Measurements from ENCODE around the gene PLCL2. TPM values are rescaled to one million over a fixed set of nuclear protein-coding genes. Genes with fewer than 3 reads are reported as not detected.
A peak's percentile ranks its signal among the peaks of the same experiment; 100 is the strongest.

Gene PLCL2
- total RNA-seq, 1 donor from 2014 or later = 12.8 TPM

- Mint-ChIP-seq H3K27me3 (ENCODE audit: low read depth) (no peaks in the 10 kb centered on the region), H3K4me3 (ENCODE audit: low read depth) (no peak overlapping the region), H3K27ac (no peak overlapping the region), H3K36me3 (ENCODE audit: low read depth) (peaks cover 16% of the 10 kb centered on the region), H3K4me1 (ENCODE audit: low read depth) (peaks cover 36% of the 10 kb centered on the region), H3K9me3 (peaks cover 26% of the 10 kb centered on the region)
- DNase-seq (ENCODE audit: low spot score) = no peak
- intact Hi-C loops (cut with micrococcal nuclease) = no loop called here
Measured at GRCh38 chr3:17003457-17003856, 118.7 kb downstream of the PLCL2 start.

DNA sequence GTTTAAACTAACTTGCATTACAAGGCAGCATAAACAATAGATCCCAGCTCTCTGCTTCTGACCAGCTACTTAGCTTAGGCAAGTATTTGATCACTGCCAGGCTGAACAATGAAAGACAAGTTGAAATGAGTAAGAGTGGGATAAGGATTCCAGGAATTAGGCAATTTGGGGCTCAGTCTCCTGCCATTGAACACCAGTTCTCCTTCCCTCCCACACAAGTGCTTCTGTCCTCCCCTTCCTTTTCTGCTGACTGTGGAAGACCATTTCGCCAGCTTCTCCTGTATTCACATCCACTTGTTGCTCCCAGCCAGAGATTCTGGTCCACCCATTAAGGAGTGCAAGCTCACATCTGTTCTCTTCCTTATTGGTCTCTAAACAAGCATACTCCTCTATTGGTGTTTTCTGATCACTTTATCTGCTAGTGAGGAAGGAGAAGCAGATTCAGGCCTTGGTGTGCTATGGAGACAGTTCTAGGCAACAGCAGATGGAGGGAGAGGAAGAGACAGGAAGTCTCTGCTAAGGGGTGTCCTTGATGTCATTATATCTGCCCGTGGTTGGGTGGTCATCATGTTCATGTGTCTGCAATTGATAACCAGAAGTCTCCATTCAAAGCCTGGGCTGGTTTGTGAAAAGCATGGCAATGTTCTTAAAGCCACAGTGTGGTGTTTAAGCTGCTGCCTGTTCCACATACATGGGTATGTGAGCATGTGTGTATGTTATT, 121.5 kb downstream of the PLCL2 start:
- Mint-ChIP-seq H3K9me3 (peaks cover 17% of the 10 kb centered on the region), H3K36me3 (ENCODE audit: low read depth) (peaks cover 29% of the 10 kb centered on the region), H3K27me3 (ENCODE audit: low read depth) (no peaks in the 10 kb centered on the region), H3K4me3 (ENCODE audit: low read depth) (no peak overlapping the region), H3K27ac (peak overlapping the region; percentile 11), H3K4me1 (ENCODE audit: low read depth) (peaks cover 28% of the 10 kb centered on the region)
- intact Hi-C loops (cut with micrococcal nuclease) = no loop called here
- no peak for DNase-seq (ENCODE audit: low spot score)

DNA sequence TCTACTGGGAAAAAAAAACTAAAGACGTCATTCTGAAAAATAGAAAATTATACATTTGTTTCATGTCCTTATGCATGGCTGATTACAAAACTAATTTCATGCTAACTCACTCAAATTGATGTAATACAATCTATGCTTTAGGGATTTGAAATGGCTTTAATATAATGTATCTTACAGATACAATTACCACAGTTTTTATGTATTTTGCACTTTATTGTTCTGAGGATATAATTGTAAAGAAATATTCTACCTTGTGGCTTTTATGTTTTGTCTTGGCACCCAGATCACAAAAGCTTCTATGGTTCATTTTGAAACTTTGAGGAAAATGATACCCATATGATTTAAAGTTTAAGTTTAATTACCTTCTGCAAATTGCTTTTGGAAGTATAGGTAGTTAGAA, 122.5 kb downstream of the PLCL2 start:
- H3K36me3 Mint-ChIP-seq (ENCODE audit: low read depth) = peaks cover 28% of the 10 kb centered on the region
- peaks cover 27% of the 10 kb centered on the region for H3K4me1 Mint-ChIP-seq (ENCODE audit: low read depth)
- no peaks in the 10 kb centered on the region for H3K27me3 Mint-ChIP-seq (ENCODE audit: low read depth)
- intact Hi-C loops (cut with micrococcal nuclease) = no loop called here
- H3K9me3 Mint-ChIP-seq = peaks cover 8% of the 10 kb centered on the region
- H3K27ac Mint-ChIP-seq = no peak overlapping the region
- DNase-seq (ENCODE audit: low spot score) = no peak
- H3K4me3 Mint-ChIP-seq (ENCODE audit: low read depth) = no peak overlapping the region

GRCh38 chr3:17009826-17010225, 125.1 kb downstream of the PLCL2 start:
- intact Hi-C loops (cut with micrococcal nuclease) = no loop called here
- Mint-ChIP-seq H3K27me3 (ENCODE audit: low read depth) (no peaks in the 10 kb centered on the region), H3K36me3 (ENCODE audit: low read depth) (peaks cover 31% of the 10 kb centered on the region), H3K4me1 (ENCODE audit: low read depth) (peaks cover 20% of the 10 kb centered on the region), H3K4me3 (ENCODE audit: low read depth) (no peak overlapping the region), H3K9me3 (no peaks in the 10 kb centered on the region), H3K27ac (no peak overlapping the region)
- DNase-seq (ENCODE audit: low spot score) = no peak

DNA sequence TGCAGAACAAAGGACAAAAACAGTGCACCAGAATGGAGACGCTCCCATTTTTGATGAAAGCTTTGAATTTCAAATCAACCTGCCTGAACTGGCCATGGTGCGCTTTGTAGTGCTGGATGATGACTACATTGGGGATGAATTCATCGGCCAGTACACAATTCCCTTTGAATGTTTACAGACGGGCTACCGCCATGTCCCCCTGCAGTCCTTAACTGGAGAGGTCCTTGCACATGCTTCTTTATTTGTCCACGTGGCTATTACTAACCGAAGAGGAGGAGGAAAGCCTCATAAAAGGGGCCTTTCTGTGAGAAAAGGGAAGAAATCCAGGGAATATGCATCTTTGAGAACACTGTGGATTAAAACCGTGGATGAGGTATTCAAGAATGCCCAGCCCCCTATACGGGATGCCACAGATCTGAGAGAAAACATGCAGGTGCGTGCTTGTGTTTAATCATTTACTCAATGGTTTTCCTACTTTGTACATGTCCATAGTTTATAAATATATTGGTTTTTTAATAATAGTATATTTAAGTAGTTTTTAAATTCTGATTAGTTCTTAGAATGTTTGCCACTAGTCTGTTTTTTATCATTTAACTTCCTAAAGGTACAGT, 127.1 kb downstream of the PLCL2 start:
- Mint-ChIP-seq H3K4me1 (ENCODE audit: low read depth) (peaks cover 6% of the 10 kb centered on the region), H3K27ac (no peak overlapping the region), H3K4me3 (ENCODE audit: low read depth) (no peak overlapping the region), H3K27me3 (ENCODE audit: low read depth) (no peaks in the 10 kb centered on the region), H3K9me3 (no peaks in the 10 kb centered on the region), H3K36me3 (ENCODE audit: low read depth) (peaks cover 46% of the 10 kb centered on the region)
- intact Hi-C loops (cut with micrococcal nuclease) = no loop called here
- DNase-seq (ENCODE audit: low spot score) = no peak

GRCh38 chr3:17013050-17013449, 128.3 kb downstream of the PLCL2 start:
- Mint-ChIP-seq H3K4me1 (ENCODE audit: low read depth) (peaks cover 3% of the 10 kb centered on the region), H3K9me3 (no peaks in the 10 kb centered on the region), H3K36me3 (ENCODE audit: low read depth) (peaks cover 52% of the 10 kb centered on the region)

GRCh38 chr3:17013571-17013970, 128.8 kb downstream of the PLCL2 start:
- intact Hi-C loops (cut with micrococcal nuclease) = no loop called here
- Mint-ChIP-seq H3K4me3 (ENCODE audit: low read depth) (no peak overlapping the region), H3K27me3 (ENCODE audit: low read depth) (no peaks in the 10 kb centered on the region), H3K9me3 (no peaks in the 10 kb centered on the region), H3K27ac (no peak overlapping the region), H3K4me1 (ENCODE audit: low read depth) (peaks cover 3% of the 10 kb centered on the region), H3K36me3 (ENCODE audit: low read depth) (peaks cover 52% of the 10 kb centered on the region)
- no peak for DNase-seq (ENCODE audit: low spot score)

More at GRCh38 chr3:17013050-17013449, 128.3 kb downstream of the PLCL2 start:
- DNase-seq (ENCODE audit: low spot score) = no peak
- H3K4me3 Mint-ChIP-seq (ENCODE audit: low read depth) = no peak overlapping the region
- intact Hi-C loops (cut with micrococcal nuclease) = no loop called here
- no peaks in the 10 kb centered on the region for H3K27me3 Mint-ChIP-seq (ENCODE audit: low read depth)
- no peak overlapping the region for H3K27ac Mint-ChIP-seq

DNA sequence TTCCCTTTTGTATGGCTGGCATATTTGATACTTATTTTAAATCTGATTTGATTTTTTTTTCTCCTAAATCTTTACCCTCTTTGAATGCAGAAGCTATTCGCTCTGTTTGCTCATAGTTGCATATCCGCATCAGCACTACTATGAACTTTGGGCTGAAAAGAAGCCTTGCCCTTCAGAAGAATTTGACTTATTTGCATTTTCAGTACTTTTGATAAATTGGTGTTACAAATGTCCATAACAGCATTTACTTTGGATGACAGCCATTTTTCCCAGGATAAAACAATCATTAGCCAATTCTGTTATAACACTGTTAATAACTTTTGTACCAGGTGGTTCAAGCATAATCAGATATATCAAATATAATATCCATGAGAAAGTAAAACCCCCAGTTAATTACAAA, 129.5 kb downstream of the PLCL2 start:
- DNase-seq (ENCODE audit: low spot score) = no peak
- Mint-ChIP-seq H3K36me3 (ENCODE audit: low read depth) (peaks cover 52% of the 10 kb centered on the region), H3K4me1 (ENCODE audit: low read depth) (peaks cover 3% of the 10 kb centered on the region), H3K27me3 (ENCODE audit: low read depth) (no peaks in the 10 kb centered on the region), H3K4me3 (ENCODE audit: low read depth) (no peak overlapping the region), H3K9me3 (no peaks in the 10 kb centered on the region), H3K27ac (no peak overlapping the region)
- intact Hi-C loops (cut with micrococcal nuclease) = no loop called here

GRCh38 chr3:17014709-17015108, 130.0 kb downstream of the PLCL2 start:
- intact Hi-C loops (cut with micrococcal nuclease) = no loop called here
- H3K4me3 Mint-ChIP-seq (ENCODE audit: low read depth) = no peak overlapping the region
- H3K9me3 Mint-ChIP-seq = no peaks in the 10 kb centered on the region
- no peaks in the 10 kb centered on the region for H3K27me3 Mint-ChIP-seq (ENCODE audit: low read depth)
- peaks cover 50% of the 10 kb centered on the region for H3K36me3 Mint-ChIP-seq (ENCODE audit: low read depth)
- peaks cover 3% of the 10 kb centered on the region for H3K4me1 Mint-ChIP-seq (ENCODE audit: low read depth)
- no peak overlapping the region for H3K27ac Mint-ChIP-seq
- no peak for DNase-seq (ENCODE audit: low spot score)

- Mint-ChIP-seq H3K27ac (no peak overlapping the region), H3K36me3 (ENCODE audit: low read depth) (peaks cover 46% of the 10 kb centered on the region), H3K4me1 (ENCODE audit: low read depth) (peaks cover 50% of the 10 kb centered on the region), H3K9me3 (peaks cover 5% of the 10 kb centered on the region), H3K27me3 (ENCODE audit: low read depth) (no peaks in the 10 kb centered on the region), H3K4me3 (ENCODE audit: low read depth) (no peak overlapping the region)
- intact Hi-C loops (cut with micrococcal nuclease) = loop anchor here (2.0 to 10.0 kb wide), 3 partner anchors 131 to 213 kb away; no protein-coding TSS in a partner anchor
- DNase-seq (ENCODE audit: low spot score) = no peak
Measured at GRCh38 chr3:17021614-17022013, 136.9 kb downstream of the PLCL2 start.

DNA sequence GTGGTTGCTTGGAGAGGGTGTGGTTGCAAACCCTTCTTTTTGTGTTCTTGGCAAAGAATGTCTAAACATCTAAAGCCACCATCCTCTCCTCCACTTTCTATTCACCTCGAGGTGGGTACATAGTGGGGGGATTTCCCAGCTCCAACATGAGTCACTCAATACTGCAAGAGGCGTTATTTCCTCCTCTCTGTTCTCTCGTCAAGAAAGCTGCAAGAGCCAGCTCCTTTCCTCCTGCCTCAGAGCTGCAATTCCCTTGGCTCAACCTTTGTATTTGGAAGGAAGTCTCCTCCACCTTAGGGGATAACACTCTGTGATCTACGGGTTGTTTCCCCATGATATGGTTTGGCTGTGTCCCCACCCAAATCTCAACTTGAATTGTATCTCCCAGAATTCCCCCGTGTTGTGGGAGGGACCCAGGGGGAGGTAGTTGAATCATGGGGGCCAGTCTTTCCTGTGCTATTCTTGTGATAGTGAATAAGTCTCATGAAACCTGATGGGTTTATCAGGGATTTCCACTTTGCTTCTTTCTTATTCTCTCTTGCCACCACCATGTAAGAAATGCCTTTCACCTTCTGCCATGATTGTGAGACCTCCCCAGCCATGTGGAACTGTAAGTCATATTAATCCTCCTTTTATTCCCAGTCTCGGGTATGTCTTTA, 138.4 kb downstream of the PLCL2 start:
- H3K9me3 Mint-ChIP-seq = peaks cover 5% of the 10 kb centered on the region
- DNase-seq (ENCODE audit: low spot score) = peak; percentile 24
- H3K36me3 Mint-ChIP-seq (ENCODE audit: low read depth) = peaks cover 38% of the 10 kb centered on the region
- intact Hi-C loops (cut with micrococcal nuclease) = loop anchor here (1.0 to 10.0 kb wide), 4 partner anchors 22 to 212 kb away; no protein-coding TSS in a partner anchor
- no peaks in the 10 kb centered on the region for H3K27me3 Mint-ChIP-seq (ENCODE audit: low read depth)
- peak overlapping the region; percentile 73 for H3K27ac Mint-ChIP-seq
- peak overlapping the region; percentile 56 for H3K4me3 Mint-ChIP-seq (ENCODE audit: low read depth)
- H3K4me1 Mint-ChIP-seq (ENCODE audit: low read depth) = peaks cover 51% of the 10 kb centered on the region

- H3K27ac Mint-ChIP-seq = peak overlapping the region; percentile 42
- no peak overlapping the region for H3K4me3 Mint-ChIP-seq (ENCODE audit: low read depth)
- H3K4me1 Mint-ChIP-seq (ENCODE audit: low read depth) = peaks cover 67% of the 10 kb centered on the region
Measured at GRCh38 chr3:17025594-17026139, 140.9 kb downstream of the PLCL2 start.

More at GRCh38 chr3:17025594-17026139, 140.9 kb downstream of the PLCL2 start:
- intact Hi-C loops (cut with micrococcal nuclease) = loop anchor here (10.0 kb wide), 1 partner anchor 209 kb away; no protein-coding TSS in a partner anchor
- DNase-seq (ENCODE audit: low spot score) = no peak
- Mint-ChIP-seq H3K36me3 (ENCODE audit: low read depth) (peaks cover 38% of the 10 kb centered on the region), H3K9me3 (peaks cover 5% of the 10 kb centered on the region), H3K27me3 (ENCODE audit: low read depth) (no peaks in the 10 kb centered on the region)
